Neural cell (in vitro differentiated cells): ENCODE results near the gene FOLR3. TPM values are rescaled to one million over a fixed set of nuclear protein-coding genes. Genes with fewer than 3 reads are reported as not detected.
"Not testable (repeated sequence)": the region's sequence is repeated elsewhere in the genome, so short reads cannot be mapped to it uniquely, and the experiment has no call there.

ENCODE experiments used
- H2AFZ ChIP-seq: fragments of 200-600, 300-800 bp; sonication (generic), shearing (Covaris generic); 2 replicates; pipeline ENCODE4 v1.6.0; 2014; ENCODE audit warnings: low read depth, mild to moderate bottlenecking, antibody characterized with exemption, low read length, moderate library complexity
- H3F3A ChIP-seq: fragments of 200-600 bp; shearing (Covaris generic); 2 replicates; pipeline ENCODE4 v1.6.1; 2016; ENCODE audit warnings: mild to moderate bottlenecking, moderate library complexity, mixed read lengths, antibody characterized with exemption, low read length; ENCODE audit not compliant: insufficient read depth, poor library complexity, severe bottlenecking
- H3K27ac ChIP-seq: fragments of 200-600, 300-800 bp; sonication (generic), shearing (Covaris generic); 2 replicates; pipeline ENCODE4 v1.5.1; 2014; ENCODE audit warnings: mild to moderate bottlenecking, low read length, moderate library complexity
- H3K27me3 ChIP-seq: fragments of 300-800, 200-600 bp; sonication (generic), shearing (Covaris generic); 2 replicates; pipeline ENCODE4 v1.6.0; 2014; ENCODE audit warnings: mild to moderate bottlenecking, low read depth, low read length, moderate library complexity; ENCODE audit not compliant: insufficient read depth
- H3K36me3 ChIP-seq: fragments of 300-800, 200-600 bp; sonication (generic), shearing (Covaris generic); 2 replicates; pipeline ENCODE4 v1.5.1; 2014; ENCODE audit warnings: mild to moderate bottlenecking, antibody characterized with exemption, low read length, moderate library complexity; ENCODE audit not compliant: insufficient read depth
- H3K4me2 ChIP-seq: fragments of 300-800, 200-600 bp; sonication (generic), shearing (Covaris generic); 2 replicates; pipeline ENCODE4 v1.6.0; 2014; ENCODE audit warnings: mild to moderate bottlenecking, low read length
- H3K4me3 ChIP-seq: fragments of 300-800, 200-600 bp; sonication (generic), shearing (Covaris generic); 2 replicates; pipeline ENCODE4 v1.5.1; 2014; ENCODE audit warnings: mild to moderate bottlenecking, low read length, moderate library complexity
- H3K79me2 ChIP-seq: fragments of 200-600 bp; shearing (Covaris generic); replicated peaks from 2 replicates; pipeline ENCODE4 v1.6.0; 2014; ENCODE audit warnings: mild to moderate bottlenecking, low read length, moderate library complexity; ENCODE audit not compliant: insufficient read depth
- H3K9ac ChIP-seq: fragments of 300-800, 200-600 bp; sonication (generic), shearing (Covaris generic); 2 replicates; pipeline ENCODE4 v1.6.1; 2016; ENCODE audit warnings: mild to moderate bottlenecking, low read length, mixed read lengths
- H3K9me2 ChIP-seq: fragments of 200-600 bp; shearing (Covaris generic); 2 replicates; pipeline ENCODE4 v1.6.1; 2016; ENCODE audit warnings: mild to moderate bottlenecking, low read length, mixed read lengths; ENCODE audit not compliant: insufficient read depth
- H3K9me3 ChIP-seq: fragments of 200-600, 300-800 bp; sonication (generic), shearing (Covaris generic); 2 replicates; pipeline ENCODE4 v1.6.1; 2016; ENCODE audit warnings: mild to moderate bottlenecking, mixed run types, low read length, moderate library complexity, mixed read lengths
- H4K20me1 ChIP-seq: fragments of 200-600 bp; shearing (Covaris generic); 2 replicates; pipeline ENCODE4 v1.6.1; 2016; ENCODE audit warnings: mild to moderate bottlenecking, mixed run types; ENCODE audit not compliant: insufficient read depth
- EP300 ChIP-seq: fragments of 450-650 bp; conservative IDR thresholded peaks from 2 replicates; pipeline ENCODE4 v1.6.1; 2014; ENCODE audit warnings: antibody characterized with exemption, mild to moderate bottlenecking, moderate library complexity; ENCODE audit not compliant: poor library complexity, severe bottlenecking
- EZH2 ChIP-seq: fragments of 200-600, 300-800 bp; shearing (Covaris generic), sonication (generic); IDR thresholded peaks from 2 replicates; pipeline ENCODE4 v1.6.1; 2014; ENCODE audit warnings: antibody characterized with exemption, low read length, borderline replicate concordance, mild to moderate bottlenecking; ENCODE audit not compliant: insufficient read depth, poor library complexity, severe bottlenecking
- MXI1 ChIP-seq: fragments of 450-650 bp; conservative IDR thresholded peaks from 2 replicates; pipeline ENCODE4 v1.6.1; 2014; ENCODE audit warnings: antibody characterized with exemption, mild to moderate bottlenecking; ENCODE audit not compliant: poor library complexity, severe bottlenecking
- POLR2AphosphoS5 ChIP-seq: IDR thresholded peaks from 2 replicates; pipeline ENCODE4 v1.6.1; 2012
- RAD21 ChIP-seq: fragments of 450-650 bp; conservative IDR thresholded peaks from 2 replicates; pipeline ENCODE4 v1.6.1; 2014; ENCODE audit warnings: antibody characterized with exemption, mild to moderate bottlenecking, moderate library complexity
- REST ChIP-seq: IDR thresholded peaks from 2 replicates; pipeline ENCODE4 v1.6.1; 2012; ENCODE audit warnings: borderline replicate concordance
- TAF1 ChIP-seq: IDR thresholded peaks from 2 replicates; pipeline ENCODE4 v1.6.1; 2012; ENCODE audit warnings: low read depth
- polyA minus RNA-seq: library from RNA; depleted of rRNA, polyadenylated mRNA; stranded (reverse); fragments of >200 nt; gene quantifications from 2 replicates; pipeline ENCODE4 v1.2.3, GENCODE V29; 2014
- polyA plus RNA-seq: library from polyadenylated mRNA; depleted of rRNA; stranded (reverse); fragments of >200 nt; gene quantifications from 2 replicates; pipeline ENCODE4 v1.2.3, GENCODE V29; 2014
- TF ChIP-seq, protein P1 (sequence below): fragments of 450-650 bp; IDR thresholded peaks from 2 replicates; pipeline ENCODE4 v1.5.1; 2014; ENCODE audit warnings: antibody characterized with exemption, mild to moderate bottlenecking, moderate library complexity; ENCODE audit not compliant: poor library complexity, severe bottlenecking

Gene FOLR3
- polyA plus RNA-seq (not detected in 2 replicates), polyA minus RNA-seq (not detected in 2 replicates)

DNA sequence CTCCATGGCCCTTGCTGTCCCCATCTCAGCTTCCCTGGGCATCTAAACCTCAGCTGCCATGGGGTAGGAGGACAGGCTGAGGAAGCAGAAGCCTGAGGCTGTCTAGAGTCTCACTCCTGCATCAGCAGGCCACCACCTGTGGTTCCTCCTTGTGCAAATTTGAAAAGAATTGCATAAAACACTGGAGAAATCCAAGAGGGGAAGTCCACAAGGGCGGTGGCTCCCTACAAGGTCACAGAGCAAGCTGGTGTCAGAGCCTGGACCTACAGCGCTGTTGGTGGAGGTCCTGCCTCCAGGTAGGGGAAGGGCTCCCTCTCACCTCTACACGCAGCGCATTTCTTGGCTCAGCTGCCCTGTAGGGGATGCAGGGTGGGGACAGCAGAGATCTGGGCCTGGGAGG is at the start of gene FOLR3:
TSS of gene FOLR3 (plus strand) at position 253 of the 400 bp plus-strand sequence. CDS start 228 bp downstream, outside the sequence.
- not testable (repeated sequence) for H3K27ac ChIP-seq, H3F3A ChIP-seq, H4K20me1 ChIP-seq, H3K4me3 ChIP-seq, H3K9ac ChIP-seq, H3K9me2 ChIP-seq, H3K79me2 ChIP-seq, H3K36me3 ChIP-seq, H3K9me3 ChIP-seq, H3K4me2 ChIP-seq, H3K27me3 ChIP-seq, H2AFZ ChIP-seq

DNA sequence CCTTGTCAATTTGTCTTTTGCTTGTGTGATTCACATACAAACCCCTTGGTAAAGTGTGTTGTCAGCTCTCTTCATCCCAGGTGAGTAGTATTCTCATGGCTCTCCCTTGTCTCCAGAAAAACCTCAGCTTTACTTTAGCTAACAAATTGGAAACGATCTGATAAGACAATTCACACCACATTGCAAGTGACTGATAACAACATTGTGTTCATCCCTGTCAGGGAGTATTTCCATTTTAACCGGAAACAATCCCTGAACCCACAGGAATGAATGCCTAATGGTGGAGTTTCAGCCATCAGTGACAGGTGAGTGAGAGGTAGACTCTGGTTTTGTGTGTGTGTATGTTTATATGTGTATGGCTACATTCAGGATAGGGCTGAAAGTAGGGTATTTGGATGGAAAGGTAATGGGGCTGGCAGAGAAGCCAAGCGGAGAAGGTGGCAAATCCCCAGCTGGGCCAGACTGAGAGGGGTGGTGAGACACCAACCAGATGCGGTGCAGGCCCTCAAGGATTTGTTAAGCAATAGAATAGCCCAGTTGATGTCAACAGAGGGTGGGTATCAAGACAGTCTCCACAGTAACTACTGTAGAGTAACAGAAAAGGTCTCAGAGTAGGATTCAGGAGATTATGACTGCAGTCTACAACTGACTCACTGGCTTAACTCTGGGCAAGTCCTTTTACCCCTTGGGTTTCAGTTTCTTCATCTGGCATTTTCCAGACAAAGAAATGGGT is 47.3 kb upstream of the FOLR3 start:
- H3K9ac ChIP-seq, result no peak overlapping the region

More for the DNA sequence above, 47.3 kb upstream of the FOLR3 start:
- H3K4me2 ChIP-seq, result no peak overlapping the region
- no peaks in the 10 kb centered on the region for H4K20me1 ChIP-seq
- H3K27me3 ChIP-seq, result no peaks in the 10 kb centered on the region
- no peaks in the 10 kb centered on the region for H3K79me2 ChIP-seq
- TF ChIP-seq REST (no peak), EZH2 (no peak), RAD21 (no peak), TAF1 (no peak), EP300 (no peak), MXI1 (no peak), POLR2AphosphoS5 (no peak)
- TF ChIP-seq, protein P1, sequence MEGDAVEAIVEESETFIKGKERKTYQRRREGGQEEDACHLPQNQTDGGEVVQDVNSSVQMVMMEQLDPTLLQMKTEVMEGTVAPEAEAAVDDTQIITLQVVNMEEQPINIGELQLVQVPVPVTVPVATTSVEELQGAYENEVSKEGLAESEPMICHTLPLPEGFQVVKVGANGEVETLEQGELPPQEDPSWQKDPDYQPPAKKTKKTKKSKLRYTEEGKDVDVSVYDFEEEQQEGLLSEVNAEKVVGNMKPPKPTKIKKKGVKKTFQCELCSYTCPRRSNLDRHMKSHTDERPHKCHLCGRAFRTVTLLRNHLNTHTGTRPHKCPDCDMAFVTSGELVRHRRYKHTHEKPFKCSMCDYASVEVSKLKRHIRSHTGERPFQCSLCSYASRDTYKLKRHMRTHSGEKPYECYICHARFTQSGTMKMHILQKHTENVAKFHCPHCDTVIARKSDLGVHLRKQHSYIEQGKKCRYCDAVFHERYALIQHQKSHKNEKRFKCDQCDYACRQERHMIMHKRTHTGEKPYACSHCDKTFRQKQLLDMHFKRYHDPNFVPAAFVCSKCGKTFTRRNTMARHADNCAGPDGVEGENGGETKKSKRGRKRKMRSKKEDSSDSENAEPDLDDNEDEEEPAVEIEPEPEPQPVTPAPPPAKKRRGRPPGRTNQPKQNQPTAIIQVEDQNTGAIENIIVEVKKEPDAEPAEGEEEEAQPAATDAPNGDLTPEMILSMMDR, result no peak
- no peaks in the 10 kb centered on the region for H3K36me3 ChIP-seq
- no peak overlapping the region for H3K4me3 ChIP-seq
- no peak overlapping the region for H2AFZ ChIP-seq
- no peak overlapping the region for H3K27ac ChIP-seq
- no peaks in the 10 kb centered on the region for H3F3A ChIP-seq
- no peaks in the 10 kb centered on the region for H3K9me2 ChIP-seq
- no peaks in the 10 kb centered on the region for H3K9me3 ChIP-seq
